Erythroblast (primary cell): ENCODE results near the gene CHD1.

ENCODE experiments used
- GATA1 ChIP-seq: IDR thresholded peaks from 2 replicates; pipeline ENCODE4 v1.6.1; 2011; ENCODE audit warnings: low read depth, mild to moderate bottlenecking, control low read depth, low read length, moderate library complexity
- POLR2A ChIP-seq: IDR thresholded peaks from 2 replicates; pipeline ENCODE4 v1.6.1; 2011; ENCODE audit warnings: mild to moderate bottlenecking, low read length

GRCh38 chr5:98942847-98943246, 14.0 kb upstream of the CHD1 start:
- TF ChIP-seq POLR2A (no peak), GATA1 (no peak)
